Measurements from ENCODE around the gene FGF3.

Gene FGF3

DNA sequence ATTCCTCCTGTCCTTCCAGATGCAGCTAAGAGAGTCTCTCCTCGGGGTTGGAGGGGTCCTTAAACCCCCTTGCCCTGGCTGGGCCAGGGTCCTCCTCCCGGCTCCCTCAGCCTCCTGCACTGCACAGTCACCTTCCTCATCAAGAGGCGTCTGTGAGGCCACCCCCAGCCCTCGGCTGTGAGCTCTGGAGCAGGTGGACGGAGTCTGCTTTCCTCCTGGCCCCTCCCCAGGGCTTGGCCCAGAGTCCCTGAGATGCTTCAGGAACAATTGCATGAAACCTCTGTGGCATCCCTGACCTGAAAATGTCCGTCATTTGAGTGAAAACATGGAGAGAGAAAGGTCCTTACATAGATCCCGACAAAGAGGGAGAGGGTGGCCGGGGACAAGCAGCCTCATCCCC, 6.7 kb upstream of the FGF3 start:
- Histone ChIP-seq H3K27me3 (ENCODE audit: insufficient read depth, low read length) (peaks cover 36% of the 10 kb centered on the region), H3K36me3 (ENCODE audit: insufficient read depth, low read length) (no peaks in the 10 kb centered on the region), H3K4me3 (ENCODE audit: low read length) (no peak overlapping the region), H2AFZ (ENCODE audit: low read depth, low read length) (no peak overlapping the region), H3K9me3 (ENCODE audit: low read length) (peaks cover 2% of the 10 kb centered on the region), H3K4me1 (ENCODE audit: insufficient read depth, low read length) (peaks cover 4% of the 10 kb centered on the region)

- Histone ChIP-seq H3K36me3 (ENCODE audit: insufficient read depth, low read length) (no peaks in the 10 kb centered on the region), H3K27me3 (ENCODE audit: insufficient read depth, low read length) (peaks cover 43% of the 10 kb centered on the region), H3K4me1 (ENCODE audit: insufficient read depth, low read length) (peaks cover 4% of the 10 kb centered on the region), H3K4me3 (ENCODE audit: low read length) (no peak overlapping the region), H2AFZ (ENCODE audit: low read depth, low read length) (no peak overlapping the region), H3K9me3 (ENCODE audit: low read length) (peaks cover 2% of the 10 kb centered on the region)
Measured at GRCh38 chr11:69825037-69825834, 6.0 kb upstream of the FGF3 start.

GRCh38 chr11:69823641-69824265, 4.5 kb upstream of the FGF3 start:
- H3K27me3 ChIP-seq (ENCODE audit: insufficient read depth, low read length) = peaks cover 55% of the 10 kb centered on the region
- no peaks in the 10 kb centered on the region for H3K36me3 ChIP-seq (ENCODE audit: insufficient read depth, low read length)
- peaks cover 2% of the 10 kb centered on the region for H3K9me3 ChIP-seq (ENCODE audit: low read length)
- no peak overlapping the region for H2AFZ ChIP-seq (ENCODE audit: low read depth, low read length)
- no peak overlapping the region for H3K4me3 ChIP-seq (ENCODE audit: low read length)
- H3K4me1 ChIP-seq (ENCODE audit: insufficient read depth, low read length) = peaks cover 3% of the 10 kb centered on the region

DNA sequence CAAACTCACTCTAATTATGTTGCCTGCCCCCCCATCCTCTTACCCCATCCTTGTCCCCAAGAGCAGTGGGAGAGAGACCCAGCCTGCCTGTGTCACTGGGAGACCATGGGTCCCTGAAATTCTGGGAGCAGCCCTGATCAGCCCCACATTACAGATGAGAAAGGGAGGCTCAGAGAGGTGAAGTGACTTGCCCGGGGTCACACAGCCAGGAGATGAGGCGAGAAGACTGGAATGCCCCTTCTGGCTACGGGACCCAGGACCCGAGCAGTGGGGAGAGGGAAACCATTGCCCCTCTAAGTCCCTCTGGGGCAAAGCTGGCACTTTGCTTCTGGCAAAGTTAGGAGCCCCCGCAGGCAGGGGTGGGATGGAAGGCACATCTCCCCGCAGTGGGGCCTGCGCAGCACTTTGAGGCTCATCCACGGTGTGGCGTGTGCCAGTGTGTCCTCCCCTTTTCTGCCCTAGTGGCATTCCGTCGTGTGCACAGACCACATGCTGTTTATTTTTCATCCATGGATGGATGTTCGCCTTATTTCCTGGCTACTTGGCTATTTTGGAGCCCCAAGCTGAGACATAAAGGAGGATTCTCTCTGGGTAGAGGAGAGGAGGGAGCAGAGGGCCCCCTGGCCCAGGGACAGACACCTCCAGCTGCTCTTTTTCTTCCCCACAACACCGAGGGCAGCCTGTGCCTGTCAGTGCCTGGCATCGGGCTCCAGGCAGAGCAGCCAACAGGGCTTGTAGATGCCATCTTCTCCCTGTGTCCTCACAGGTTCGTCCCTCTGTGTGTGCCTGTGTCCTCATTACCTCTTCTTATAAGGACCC, 3.7 kb upstream of the FGF3 start:
- peaks cover 62% of the 10 kb centered on the region for H3K27me3 ChIP-seq (ENCODE audit: insufficient read depth, low read length)
- no peaks in the 10 kb centered on the region for H3K4me1 ChIP-seq (ENCODE audit: insufficient read depth, low read length)
- peaks cover 2% of the 10 kb centered on the region for H3K9me3 ChIP-seq (ENCODE audit: low read length)
- H2AFZ ChIP-seq (ENCODE audit: low read depth, low read length) = no peak overlapping the region
- no peaks in the 10 kb centered on the region for H3K36me3 ChIP-seq (ENCODE audit: insufficient read depth, low read length)
- H3K4me3 ChIP-seq (ENCODE audit: low read length) = no peak overlapping the region

GRCh38 chr11:69821511-69822040, 2.4 kb upstream of the FGF3 start:
- Histone ChIP-seq H3K4me3 (ENCODE audit: low read length) (no peak overlapping the region), H3K36me3 (ENCODE audit: insufficient read depth, low read length) (no peaks in the 10 kb centered on the region), H2AFZ (ENCODE audit: low read depth, low read length) (no peak overlapping the region), H3K4me1 (ENCODE audit: insufficient read depth, low read length) (no peaks in the 10 kb centered on the region), H3K27me3 (ENCODE audit: insufficient read depth, low read length) (peaks cover 73% of the 10 kb centered on the region), H3K9me3 (ENCODE audit: low read length) (no peaks in the 10 kb centered on the region)

DNA sequence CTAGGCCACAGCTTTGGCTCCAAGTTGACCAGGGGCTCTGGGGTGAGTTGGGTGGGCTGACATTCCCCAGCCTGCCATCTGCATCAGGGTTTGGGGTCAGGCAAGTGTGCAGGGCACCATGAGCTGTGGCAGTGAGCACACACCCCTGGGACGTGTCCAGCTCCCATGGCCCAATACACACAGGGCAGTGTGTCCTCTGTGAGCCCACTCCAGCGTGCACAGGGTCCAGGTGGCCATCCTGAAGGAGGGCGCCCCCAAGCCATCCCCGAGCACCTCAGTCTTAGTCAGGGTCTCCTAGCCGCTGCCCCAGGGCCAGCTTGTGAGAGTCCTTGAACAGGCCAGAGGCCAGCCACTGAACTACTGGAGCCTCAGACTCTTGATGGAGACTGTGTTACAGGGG, 1.2 kb upstream of the FGF3 start:
- Histone ChIP-seq H3K4me3 (ENCODE audit: low read length) (no peak overlapping the region), H3K9me3 (ENCODE audit: low read length) (no peaks in the 10 kb centered on the region), H3K4me1 (ENCODE audit: insufficient read depth, low read length) (no peaks in the 10 kb centered on the region), H3K27me3 (ENCODE audit: insufficient read depth, low read length) (peaks cover 77% of the 10 kb centered on the region), H3K36me3 (ENCODE audit: insufficient read depth, low read length) (no peaks in the 10 kb centered on the region), H2AFZ (ENCODE audit: low read depth, low read length) (no peak overlapping the region)

- Histone ChIP-seq H3K9me3 (ENCODE audit: low read length) (no peaks in the 10 kb centered on the region), H3K4me1 (ENCODE audit: insufficient read depth, low read length) (no peaks in the 10 kb centered on the region), H2AFZ (ENCODE audit: low read depth, low read length) (no peak overlapping the region), H3K27me3 (ENCODE audit: insufficient read depth, low read length) (peaks cover 74% of the 10 kb centered on the region), H3K4me3 (ENCODE audit: low read length) (no peak overlapping the region), H3K36me3 (ENCODE audit: insufficient read depth, low read length) (no peaks in the 10 kb centered on the region)
Measured at GRCh38 chr11:69819541-69820070, 390 bp upstream of the FGF3 start.

GRCh38 chr11:69818231-69818602, 999 bp downstream of the FGF3 start:
- Histone ChIP-seq H3K9me3 (ENCODE audit: low read length) (no peaks in the 10 kb centered on the region), H3K36me3 (ENCODE audit: insufficient read depth, low read length) (no peaks in the 10 kb centered on the region), H3K4me3 (ENCODE audit: low read length) (no peak overlapping the region), H3K27me3 (ENCODE audit: insufficient read depth, low read length) (peaks cover 71% of the 10 kb centered on the region), H2AFZ (ENCODE audit: low read depth, low read length) (no peak overlapping the region), H3K4me1 (ENCODE audit: insufficient read depth, low read length) (no peaks in the 10 kb centered on the region)

- Histone ChIP-seq H3K4me3 (ENCODE audit: low read length) (no peak overlapping the region), H2AFZ (ENCODE audit: low read depth, low read length) (no peak overlapping the region), H3K4me1 (ENCODE audit: insufficient read depth, low read length) (no peaks in the 10 kb centered on the region), H3K36me3 (ENCODE audit: insufficient read depth, low read length) (no peaks in the 10 kb centered on the region), H3K27me3 (ENCODE audit: insufficient read depth, low read length) (peaks cover 70% of the 10 kb centered on the region), H3K9me3 (ENCODE audit: low read length) (no peaks in the 10 kb centered on the region)
Measured at GRCh38 chr11:69817265-69818230, 1.7 kb downstream of the FGF3 start.

DNA sequence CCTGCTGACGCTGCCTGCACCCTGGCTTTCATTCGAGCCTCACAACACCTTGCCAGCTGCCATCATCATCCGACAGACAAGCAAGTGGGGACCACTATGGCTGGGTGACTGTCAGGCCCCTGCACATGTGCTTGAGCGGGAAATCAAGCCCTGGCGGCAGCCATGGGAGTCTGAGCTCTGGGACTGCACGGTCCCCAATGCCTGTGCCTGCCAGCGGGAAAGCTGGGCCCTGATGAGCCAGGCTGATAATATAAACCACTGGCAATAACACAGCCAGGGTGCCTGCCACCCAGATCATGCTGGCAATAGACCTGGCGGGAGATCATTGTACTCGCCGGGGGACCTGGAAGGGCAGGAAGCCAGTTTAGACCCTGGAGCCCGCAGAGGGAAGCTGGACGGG, 2.5 kb downstream of the FGF3 start:
- H3K4me3 ChIP-seq (ENCODE audit: low read length) = no peak overlapping the region
- no peak overlapping the region for H2AFZ ChIP-seq (ENCODE audit: low read depth, low read length)
- H3K4me1 ChIP-seq (ENCODE audit: insufficient read depth, low read length) = peaks cover under 1% of the 10 kb centered on the region
- no peaks in the 10 kb centered on the region for H3K36me3 ChIP-seq (ENCODE audit: insufficient read depth, low read length)
- no peaks in the 10 kb centered on the region for H3K9me3 ChIP-seq (ENCODE audit: low read length)
- peaks cover 62% of the 10 kb centered on the region for H3K27me3 ChIP-seq (ENCODE audit: insufficient read depth, low read length)

DNA sequence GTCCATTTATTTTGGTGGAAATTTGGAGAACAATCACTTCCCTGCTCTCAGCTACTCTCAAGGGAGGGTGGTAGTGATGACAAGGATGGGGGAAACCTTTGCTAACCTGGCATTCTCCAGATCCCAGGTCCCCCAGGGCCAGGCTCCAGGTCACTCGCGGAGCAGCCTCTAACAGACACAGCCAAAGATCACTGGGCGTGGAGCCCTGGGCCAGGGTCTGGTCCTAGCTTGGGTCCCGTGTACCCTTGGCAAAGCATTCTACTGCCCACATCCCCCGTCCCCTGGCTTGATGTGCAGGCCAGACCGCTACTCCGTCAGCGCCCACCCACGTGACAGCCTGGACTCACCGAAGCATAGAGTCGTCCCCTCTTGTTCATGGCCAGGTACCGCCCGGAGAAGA, 3.2 kb downstream of the FGF3 start:
- peaks cover 55% of the 10 kb centered on the region for H3K27me3 ChIP-seq (ENCODE audit: insufficient read depth, low read length)

GRCh38 chr11:69814902-69815301, 4.3 kb downstream of the FGF3 start:
- no peak overlapping the region for H2AFZ ChIP-seq (ENCODE audit: low read depth, low read length)
- H3K36me3 ChIP-seq (ENCODE audit: insufficient read depth, low read length) = no peaks in the 10 kb centered on the region
- H3K4me1 ChIP-seq (ENCODE audit: insufficient read depth, low read length) = peaks cover 7% of the 10 kb centered on the region
- peaks cover 44% of the 10 kb centered on the region for H3K27me3 ChIP-seq (ENCODE audit: insufficient read depth, low read length)
- no peak overlapping the region for H3K4me3 ChIP-seq (ENCODE audit: low read length)
- H3K9me3 ChIP-seq (ENCODE audit: low read length) = no peaks in the 10 kb centered on the region

More for the DNA sequence above, 3.2 kb downstream of the FGF3 start:
- H2AFZ ChIP-seq (ENCODE audit: low read depth, low read length) = no peak overlapping the region
- no peaks in the 10 kb centered on the region for H3K36me3 ChIP-seq (ENCODE audit: insufficient read depth, low read length)
- peaks cover 5% of the 10 kb centered on the region for H3K4me1 ChIP-seq (ENCODE audit: insufficient read depth, low read length)
- no peak overlapping the region for H3K4me3 ChIP-seq (ENCODE audit: low read length)
- H3K9me3 ChIP-seq (ENCODE audit: low read length) = no peaks in the 10 kb centered on the region
